Measurements from ENCODE around the gene MOCS3. TPM values are rescaled to one million over a fixed set of nuclear protein-coding genes. Genes with fewer than 3 reads are reported as not detected.
A peak's percentile ranks its signal among the peaks of the same experiment; 100 is the strongest.
"Not testable (repeated sequence)": the region's sequence is repeated elsewhere in the genome, so short reads cannot be mapped to it uniquely, and the experiment has no call there.

Gene MOCS3
- total RNA-seq, 1 experiment from 2014 or later, result 13.6 TPM

DNA sequence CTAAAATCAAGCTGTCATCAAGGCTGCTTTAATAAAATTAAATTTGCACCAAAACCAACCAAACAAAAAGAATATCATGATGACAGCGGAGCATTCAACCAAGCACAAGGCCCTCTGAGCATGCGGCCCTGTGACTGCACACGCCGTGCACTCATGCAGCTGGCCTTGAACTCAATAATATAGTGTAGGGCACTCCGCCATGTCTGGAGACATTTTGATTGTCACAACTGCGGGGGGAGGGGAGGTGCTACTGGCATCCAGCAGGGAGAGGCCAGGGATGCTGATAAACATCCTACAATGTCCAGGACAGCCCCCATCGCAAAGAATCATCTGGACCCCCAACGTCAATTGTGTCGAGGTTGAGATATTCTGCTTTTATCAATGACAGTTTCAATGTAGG is 9.7 kb downstream of the MOCS3 start:
- H3K9me3 ChIP-seq, result no peaks in the 10 kb centered on the region
- no peak for DNase-seq
- H3K27me3 ChIP-seq, result no peaks in the 10 kb centered on the region; the same call in 1 of the 2 replicates
- no peaks in the 10 kb centered on the region for H3K36me3 ChIP-seq
- H3K4me3 ChIP-seq, result no peak overlapping the region

DNA sequence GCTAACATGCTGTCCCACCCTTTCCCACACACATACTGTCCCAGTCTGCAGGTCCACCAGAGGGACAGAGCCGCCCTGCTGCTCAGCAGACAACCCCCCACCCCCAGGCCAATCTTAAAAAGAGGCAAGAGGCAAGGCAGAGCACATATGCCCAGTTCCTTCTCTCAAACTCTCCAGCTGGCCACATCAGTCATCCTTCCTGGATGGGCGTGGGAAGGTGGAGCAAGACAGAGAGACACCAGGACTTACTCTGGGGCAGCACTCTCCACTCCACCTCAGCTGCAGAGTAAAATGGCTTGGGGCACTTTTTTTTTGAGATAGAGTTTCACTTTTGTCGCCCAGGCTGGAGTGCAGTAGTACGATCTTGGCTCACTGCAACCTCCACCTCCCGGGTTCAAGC is 10.8 kb downstream of the MOCS3 start:
- peaks cover 1% of the 10 kb centered on the region; the same call in 1 of the 2 replicates for H3K9me3 ChIP-seq
- H3K27me3 ChIP-seq, result no peaks in the 10 kb centered on the region; the same call in 1 of the 2 replicates
- no peak overlapping the region for H3K4me3 ChIP-seq
- DNase-seq, result no peak
- H3K36me3 ChIP-seq, result no peaks in the 10 kb centered on the region

DNA sequence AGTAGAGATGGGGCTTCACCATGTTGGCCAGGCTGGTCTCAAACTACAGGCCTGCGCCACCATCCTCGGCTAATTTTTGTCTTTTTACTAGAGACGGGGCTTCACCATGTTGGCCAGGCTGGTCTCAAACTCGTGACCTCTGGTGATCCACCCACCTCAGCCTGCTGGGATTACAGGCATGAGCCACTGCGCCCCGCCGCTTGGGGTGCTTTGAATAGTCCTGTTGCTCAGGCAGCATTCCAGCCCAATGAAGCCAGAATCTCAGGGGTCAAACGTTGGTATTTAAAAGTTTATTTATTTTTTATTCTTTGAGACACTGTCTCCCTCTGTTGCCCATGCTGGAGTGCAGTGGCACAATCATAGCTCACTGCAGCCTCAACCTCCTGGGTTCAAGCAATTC is 11.3 kb downstream of the MOCS3 start:
- no peak for DNase-seq
- no peaks in the 10 kb centered on the region; the same call in 1 of the 2 replicates for H3K27me3 ChIP-seq
- H3K9me3 ChIP-seq, result peaks cover 5% of the 10 kb centered on the region; the same call in 1 of the 2 replicates
- H3K36me3 ChIP-seq, result no peaks in the 10 kb centered on the region
- H3K4me3 ChIP-seq, result no peak overlapping the region

DNA sequence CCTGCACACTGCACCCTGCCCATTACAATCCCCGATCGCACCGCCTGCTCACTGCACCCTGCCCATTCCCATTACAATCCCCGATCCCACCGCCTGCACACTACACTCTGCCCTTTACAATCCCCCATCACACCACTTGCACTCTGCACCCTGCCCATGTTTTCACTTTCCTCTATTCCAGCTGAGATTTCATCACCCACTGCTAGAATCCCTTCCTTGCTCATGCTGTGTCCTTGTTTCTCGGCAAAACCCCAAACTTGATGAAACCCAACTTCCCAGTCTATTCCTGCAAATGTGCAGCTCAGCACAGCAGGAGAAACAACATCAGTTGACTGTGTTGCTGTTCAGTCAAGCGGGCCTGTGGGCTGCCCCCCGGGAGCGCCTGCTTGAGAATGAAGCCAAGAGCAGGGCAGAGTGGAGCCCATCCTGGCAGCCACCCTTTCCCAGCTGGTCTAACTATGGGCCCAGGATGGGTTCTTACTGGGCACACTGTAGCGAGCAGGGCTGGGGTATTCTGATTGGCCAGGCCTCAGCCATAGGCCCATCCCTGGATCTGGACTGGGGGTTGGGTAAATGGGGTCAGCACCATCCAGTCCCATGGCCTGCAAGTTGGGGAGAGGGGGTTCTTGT is 17.2 kb downstream of the MOCS3 start:
- no peak for DNase-seq
- Histone ChIP-seq H3K9me3 (peaks cover 5% of the 10 kb centered on the region; the same call in 1 of the 2 replicates), H3K27me3 (no peaks in the 10 kb centered on the region), H3K36me3 (no peaks in the 10 kb centered on the region), H3K4me3 (no peak overlapping the region)

DNA sequence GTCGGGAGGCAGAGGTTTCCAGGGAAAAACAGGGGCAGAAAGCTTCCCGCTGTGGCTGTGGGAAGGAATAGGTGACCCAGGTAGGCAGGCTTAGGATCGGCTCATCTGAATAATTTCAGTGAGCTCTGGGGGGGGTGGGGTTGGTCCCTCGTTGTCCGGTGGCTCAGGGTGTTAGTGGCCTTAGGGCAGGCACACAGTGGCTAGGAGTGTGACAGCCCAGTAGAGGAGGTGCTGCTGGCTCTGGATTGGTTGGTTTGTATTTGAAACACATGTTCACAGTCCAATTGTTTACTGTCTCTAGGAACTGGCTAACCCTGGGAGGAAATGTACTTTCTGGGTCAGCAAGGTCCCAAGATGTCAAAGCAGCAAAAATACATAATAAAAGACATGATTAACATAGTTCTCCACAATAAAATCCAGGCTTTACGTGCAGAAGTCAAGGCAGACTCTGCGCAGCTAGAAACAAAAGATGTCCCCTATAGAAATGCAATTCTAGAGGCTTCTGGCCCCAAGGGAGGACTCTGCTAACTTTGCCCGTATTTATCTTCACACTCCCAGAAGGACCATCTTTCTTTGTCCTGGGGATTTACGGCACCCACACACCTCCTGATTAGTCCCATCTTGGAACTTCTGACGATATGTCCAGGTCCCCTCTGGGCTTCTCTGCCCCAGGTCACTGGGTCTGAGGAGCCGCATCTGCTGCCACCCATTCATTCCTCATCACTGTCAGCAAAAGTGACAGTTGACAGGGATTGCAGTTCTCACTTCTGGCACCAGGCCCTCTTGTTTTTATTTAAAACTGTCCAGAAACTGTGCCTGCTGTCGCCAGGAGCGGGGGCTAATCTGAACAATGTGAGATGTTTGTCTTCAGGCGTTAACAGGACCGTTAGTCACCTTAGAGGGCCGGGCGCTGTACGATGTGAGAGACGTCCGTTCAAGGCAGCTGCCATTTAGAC is 18.7 kb downstream of the MOCS3 start:
- DNase-seq, result no peak

DNA sequence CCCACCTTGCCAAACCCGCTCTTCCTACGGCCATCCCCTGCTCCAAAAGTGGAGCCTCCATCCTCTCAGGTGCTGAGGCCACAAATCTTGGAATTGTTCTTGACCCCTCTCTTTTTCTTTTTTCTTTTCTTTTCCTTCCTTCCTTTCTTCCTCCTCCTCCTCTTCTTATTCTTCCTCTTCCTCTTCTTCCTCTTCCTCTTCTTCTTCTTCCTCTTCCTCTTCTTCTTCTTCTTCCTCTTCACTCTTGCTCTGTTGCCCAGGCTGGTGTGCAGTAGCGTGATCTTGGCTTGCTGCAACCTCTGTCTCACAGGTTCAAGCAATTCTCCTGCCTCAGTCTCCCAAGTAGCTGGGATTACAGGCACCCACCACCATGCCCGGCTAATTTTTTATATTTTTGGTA is 19.9 kb downstream of the MOCS3 start:
- not testable (repeated sequence) for H3K27me3 ChIP-seq, H3K36me3 ChIP-seq, H3K9me3 ChIP-seq, DNase-seq, H3K4me3 ChIP-seq

More for the DNA sequence above, 18.7 kb downstream of the MOCS3 start:
- peaks cover 5% of the 10 kb centered on the region; the same call in 1 of the 2 replicates for H3K9me3 ChIP-seq
- no peaks in the 10 kb centered on the region for H3K27me3 ChIP-seq
- H3K36me3 ChIP-seq, result no peaks in the 10 kb centered on the region
- no peak overlapping the region for H3K4me3 ChIP-seq

DNA sequence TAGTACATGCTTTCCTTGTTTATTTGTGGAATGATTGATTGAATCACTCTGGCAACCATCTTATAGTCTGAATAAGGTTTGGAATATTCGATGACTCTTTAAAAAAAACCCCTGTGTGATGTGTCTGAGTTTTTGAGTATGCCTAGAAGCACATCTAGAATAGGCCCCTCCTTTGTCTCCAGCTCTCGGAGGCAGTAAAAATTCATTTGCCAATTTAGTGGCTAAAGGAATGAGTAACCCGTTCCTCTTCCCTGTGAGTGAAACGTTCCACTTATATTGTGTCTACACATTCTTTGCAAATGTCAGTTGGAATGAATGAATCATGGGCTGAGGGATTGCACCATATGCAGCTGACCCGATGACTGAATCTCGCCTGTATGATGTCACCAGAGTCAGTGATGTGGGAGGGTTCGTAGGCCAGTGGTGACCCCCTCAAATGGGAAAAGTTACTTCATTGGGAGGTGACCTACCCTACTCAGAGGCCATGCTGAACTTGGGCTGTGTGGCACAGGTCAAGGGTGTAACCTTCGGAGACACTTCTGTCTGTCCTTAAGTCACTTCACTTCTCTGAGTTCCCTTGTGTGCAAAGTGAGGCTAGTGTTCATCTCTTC is 21.6 kb downstream of the MOCS3 start:
- peak; percentile 82 for DNase-seq
- Histone ChIP-seq H3K36me3 (no peaks in the 10 kb centered on the region), H3K4me3 (no peak overlapping the region), H3K9me3 (no peaks in the 10 kb centered on the region), H3K27me3 (no peaks in the 10 kb centered on the region)

DNA sequence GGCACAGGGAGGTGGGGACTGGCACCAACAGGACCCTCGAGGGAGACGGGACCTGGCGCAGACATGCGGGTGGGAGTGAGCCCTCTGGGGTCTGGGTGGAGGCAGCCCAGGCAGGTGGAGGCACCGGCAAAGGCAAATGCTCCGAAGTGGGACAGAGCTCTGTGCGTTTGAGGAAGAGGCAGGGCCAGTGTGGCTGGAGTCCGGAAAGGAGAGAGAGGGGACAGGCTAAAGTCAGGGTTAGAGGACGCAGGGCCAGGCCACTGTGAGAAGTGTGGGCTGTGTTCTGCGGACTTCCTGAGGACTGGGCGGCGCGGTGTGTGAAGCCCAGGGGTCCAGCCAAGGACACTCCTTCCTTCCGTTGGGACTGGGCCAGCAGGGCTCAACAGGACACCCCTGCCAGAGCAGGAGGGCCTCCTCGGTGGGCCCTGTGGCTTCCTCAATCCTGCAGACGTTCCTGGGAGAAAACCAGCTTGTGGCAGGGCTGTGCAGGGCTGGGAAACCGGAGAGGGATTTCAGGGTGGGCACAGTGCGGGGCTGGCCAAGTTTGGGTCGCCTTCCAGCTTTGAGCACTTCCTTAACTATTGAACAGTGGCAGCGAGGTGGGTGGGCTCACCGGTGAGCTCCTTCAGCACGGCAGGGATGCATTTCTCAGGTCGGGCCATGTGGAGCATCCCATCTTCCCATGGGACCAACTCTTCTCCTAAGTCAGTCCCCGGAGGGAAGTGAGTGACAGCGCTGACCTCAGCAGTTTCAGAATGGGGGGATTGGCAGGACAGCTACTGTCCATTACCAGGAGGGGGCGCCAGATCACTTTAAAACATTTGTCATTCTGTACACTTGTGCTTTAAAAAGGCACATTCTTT is 22.5 kb downstream of the MOCS3 start:
- H3K27me3 ChIP-seq, result no peaks in the 10 kb centered on the region
- peak; percentile 53 for DNase-seq
- H3K36me3 ChIP-seq, result no peaks in the 10 kb centered on the region
- no peak overlapping the region for H3K4me3 ChIP-seq
- no peaks in the 10 kb centered on the region for H3K9me3 ChIP-seq

DNA sequence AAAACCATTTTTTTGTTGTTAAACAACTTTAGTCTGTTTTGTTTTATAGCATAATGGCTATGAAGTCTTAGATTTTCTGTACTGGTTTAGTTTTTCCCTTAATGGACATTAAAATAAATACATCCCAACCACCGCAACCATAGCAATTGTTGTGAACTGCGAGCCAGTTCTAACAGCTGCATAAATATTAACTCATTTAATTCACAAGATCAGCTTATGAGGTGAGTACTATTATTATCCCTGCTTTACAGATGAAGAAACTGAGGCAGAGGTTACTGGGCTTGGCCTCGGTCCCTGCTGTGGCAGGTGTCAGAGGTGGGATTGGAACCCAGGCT is 23.1 kb downstream of the MOCS3 start:
- H3K9me3 ChIP-seq, result no peaks in the 10 kb centered on the region
- no peaks in the 10 kb centered on the region for H3K36me3 ChIP-seq
- H3K27me3 ChIP-seq, result no peaks in the 10 kb centered on the region
- DNase-seq, result no peak
- H3K4me3 ChIP-seq, result no peak overlapping the region

DNA sequence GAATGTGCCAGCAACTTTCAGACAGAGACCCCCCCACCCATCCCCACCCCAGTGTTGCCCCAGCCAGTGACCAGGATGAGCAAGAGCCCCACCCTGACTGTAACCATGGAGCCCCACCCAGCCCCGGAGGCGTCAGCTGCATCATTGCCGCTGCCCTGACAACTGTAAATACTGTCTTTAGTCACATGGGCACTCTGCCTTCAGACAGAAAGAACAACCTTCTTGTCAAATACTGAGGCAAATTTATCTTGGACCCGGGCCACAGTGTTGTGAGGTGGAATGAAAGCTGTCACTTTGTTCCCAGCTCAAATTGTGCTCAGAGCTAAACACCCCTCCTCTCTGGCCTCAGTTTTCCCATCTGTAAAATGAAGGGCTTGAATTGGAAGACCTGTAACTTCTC is 23.7 kb downstream of the MOCS3 start:
- no peaks in the 10 kb centered on the region for H3K36me3 ChIP-seq
- DNase-seq, result peak; percentile 76
- no peaks in the 10 kb centered on the region for H3K9me3 ChIP-seq
- H3K27me3 ChIP-seq, result 0 out of 2 replicates have a peak, but pooled peaks cover 2% of the 10 kb centered on the region
- no peak overlapping the region for H3K4me3 ChIP-seq

DNA sequence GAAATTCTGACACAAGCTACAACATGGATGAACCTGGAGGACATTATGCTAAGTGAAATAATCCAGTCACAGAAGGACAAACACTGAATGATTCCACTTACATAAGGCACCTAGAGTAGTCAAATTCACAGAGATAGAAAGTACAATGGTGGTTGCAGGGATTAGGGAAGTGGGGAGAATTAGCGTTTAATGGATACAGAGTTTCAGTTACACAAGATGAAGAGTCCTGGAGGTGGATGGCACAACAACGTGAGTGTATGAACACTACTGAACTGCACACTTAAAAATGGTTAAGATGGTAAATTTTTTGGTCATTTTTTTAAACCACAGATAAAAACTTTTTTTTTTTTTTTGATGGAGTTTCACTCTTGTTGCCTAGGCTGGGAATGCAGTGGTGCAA is 24.7 kb downstream of the MOCS3 start:
- DNase-seq, result no peak
- H3K9me3 ChIP-seq, result no peaks in the 10 kb centered on the region
- H3K27me3 ChIP-seq, result 0 out of 2 replicates have a peak, but pooled peaks cover 2% of the 10 kb centered on the region
- no peaks in the 10 kb centered on the region for H3K36me3 ChIP-seq
- no peak overlapping the region for H3K4me3 ChIP-seq

DNA sequence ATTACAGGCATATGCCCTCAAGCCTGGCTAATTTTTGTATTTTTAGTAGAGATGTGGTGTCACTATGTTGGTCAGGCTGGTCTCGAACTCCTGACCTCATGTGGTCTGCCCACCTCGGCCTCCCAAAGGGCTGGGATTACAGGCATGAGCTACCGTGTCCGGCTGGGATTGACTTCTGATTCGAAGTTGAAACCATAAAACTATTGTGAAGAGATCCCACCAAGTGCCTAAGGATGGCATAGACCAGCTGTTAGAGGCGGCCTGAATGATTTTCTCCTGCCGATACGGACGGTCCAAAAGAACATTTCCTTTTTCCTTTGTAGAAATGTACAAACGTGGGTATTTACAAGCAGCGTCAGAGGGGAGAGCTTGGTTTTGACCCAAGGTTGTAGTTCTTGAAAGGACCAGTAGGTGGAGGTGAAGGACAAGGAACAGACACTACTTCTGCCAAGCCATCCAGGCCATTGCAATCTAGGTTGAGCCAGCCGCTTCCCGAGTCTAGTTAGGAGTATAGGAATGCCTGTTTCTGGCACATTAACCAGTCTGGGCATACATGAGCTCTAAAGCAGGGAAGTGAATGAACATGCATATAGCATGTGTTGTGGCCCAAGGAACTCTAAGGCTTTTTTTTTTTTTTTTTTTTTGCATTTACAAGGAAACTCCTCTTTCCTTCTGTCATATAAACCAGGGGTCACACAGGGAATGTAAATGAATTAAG is 29.0 kb downstream of the MOCS3 start:
- no peaks in the 10 kb centered on the region for H3K9me3 ChIP-seq
- H3K36me3 ChIP-seq, result no peaks in the 10 kb centered on the region
- peak; percentile 72 for DNase-seq
- no peak overlapping the region for H3K4me3 ChIP-seq
- 0 out of 2 replicates have a peak, but pooled peaks cover 2% of the 10 kb centered on the region for H3K27me3 ChIP-seq

DNA sequence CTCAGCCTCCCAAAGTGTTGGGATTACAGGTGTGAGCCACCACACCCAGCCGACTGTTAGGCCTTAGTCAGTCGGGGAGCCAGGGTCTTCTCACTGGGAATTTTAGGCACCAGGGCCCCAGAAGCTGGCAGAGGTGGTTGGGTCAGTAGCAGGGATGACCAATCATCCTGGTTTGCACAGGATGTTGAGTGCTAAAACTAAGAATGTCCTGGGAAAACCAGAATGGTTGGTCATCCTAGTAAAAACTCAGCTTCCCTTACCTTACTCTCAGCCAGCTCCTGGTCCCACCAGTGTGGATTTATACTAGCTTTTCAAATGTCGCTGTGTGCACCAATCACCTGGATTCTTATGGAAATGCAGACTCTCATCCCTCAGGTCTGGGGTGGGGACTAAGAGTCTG is 32.5 kb downstream of the MOCS3 start:
- DNase-seq, result no peak
- Histone ChIP-seq H3K4me3 (no peak overlapping the region), H3K36me3 (no peaks in the 10 kb centered on the region), H3K27me3 (0 out of 2 replicates have a peak, but pooled peaks cover 2% of the 10 kb centered on the region), H3K9me3 (no peaks in the 10 kb centered on the region)

DNA sequence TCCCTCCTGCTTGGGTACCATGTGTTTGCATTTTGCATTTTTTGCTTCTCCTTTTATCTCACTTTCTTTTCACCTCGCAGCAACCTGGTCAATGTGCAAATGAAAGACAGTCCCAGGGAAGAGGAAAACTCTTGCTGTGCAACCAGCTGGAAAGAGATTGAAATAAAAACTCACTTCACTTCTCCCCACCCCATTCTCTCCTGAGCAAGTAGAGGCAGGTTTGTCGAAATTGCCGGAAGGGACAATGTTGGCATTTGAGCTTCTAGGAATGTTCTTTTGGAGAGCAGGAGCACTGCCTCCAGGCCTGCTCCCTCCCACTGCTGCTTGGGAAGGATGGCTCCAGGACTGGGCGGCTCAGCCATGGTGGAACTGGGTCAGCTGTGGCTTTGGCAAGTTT is 33.7 kb downstream of the MOCS3 start:
- Histone ChIP-seq H3K9me3 (no peaks in the 10 kb centered on the region), H3K36me3 (no peaks in the 10 kb centered on the region), H3K27me3 (no peaks in the 10 kb centered on the region), H3K4me3 (no peak overlapping the region)
- DNase-seq, result no peak

DNA sequence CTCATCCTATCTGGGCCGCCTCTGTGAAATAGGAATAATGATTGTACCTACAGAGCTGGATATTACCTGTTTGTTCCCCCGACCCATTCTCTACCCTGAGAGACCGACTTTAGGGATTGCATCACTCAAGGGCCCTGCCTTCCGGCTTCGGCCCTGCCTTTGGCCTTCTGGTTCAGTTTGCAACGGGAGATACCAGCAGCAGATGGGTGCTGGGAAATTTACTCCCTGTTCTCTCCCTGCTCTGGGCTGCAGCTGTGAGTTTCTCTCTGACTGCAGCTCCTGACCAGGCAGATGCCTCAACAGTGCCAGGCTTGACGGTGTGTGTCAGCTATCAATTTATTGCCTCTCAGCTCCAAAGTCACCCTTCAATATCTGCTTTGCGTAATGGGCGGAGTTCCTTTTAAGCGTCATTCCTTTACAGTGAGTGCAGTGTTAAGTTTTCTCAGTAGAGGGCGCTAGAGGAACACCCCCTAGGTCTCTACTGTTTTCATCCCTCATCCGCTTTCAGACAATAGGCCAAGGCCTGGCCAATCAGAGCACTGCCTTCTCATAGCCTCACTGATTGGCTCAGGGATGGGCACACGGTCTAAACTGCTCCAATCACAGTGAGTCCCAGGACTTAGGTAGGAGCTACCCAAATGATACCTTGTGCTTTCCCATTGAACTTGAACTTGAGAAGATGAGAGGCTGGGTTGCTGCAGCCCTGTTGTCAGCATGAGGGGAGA is 34.3 kb downstream of the MOCS3 start:
- Histone ChIP-seq H3K36me3 (no peaks in the 10 kb centered on the region), H3K9me3 (no peaks in the 10 kb centered on the region), H3K4me3 (no peak overlapping the region), H3K27me3 (no peaks in the 10 kb centered on the region)
- peak; percentile 60 for DNase-seq
